Skeletal muscle satellite cell (primary cell): ENCODE data around the gene STAC.

Experiments used
- H3K27me3 ChIP-seq: 2 replicates; pipeline ENCODE4 v1.7.0; 2013; ENCODE audit warnings: low read length; ENCODE audit not compliant: control insufficient read depth, insufficient read depth
- H3K36me3 ChIP-seq: 2 replicates; pipeline ENCODE4 v1.7.0; 2013; ENCODE audit warnings: mild to moderate bottlenecking, control low read depth, low read length; ENCODE audit not compliant: insufficient read depth
- H3K4me1 ChIP-seq: 2 replicates; pipeline ENCODE4 v1.7.0; 2013; ENCODE audit warnings: low read length; ENCODE audit not compliant: control insufficient read depth, insufficient read depth
- H3K4me2 ChIP-seq: 2 replicates; pipeline ENCODE4 v1.7.0; 2013; ENCODE audit warnings: mild to moderate bottlenecking, low read length
- H3K4me3 ChIP-seq: 2 replicates; pipeline ENCODE4 v1.7.0; 2013; ENCODE audit warnings: low read length
- H3K9ac ChIP-seq: 2 replicates; pipeline ENCODE4 v1.7.0; 2013; ENCODE audit warnings: mild to moderate bottlenecking, low read depth, low read length, moderate library complexity
- H3K9me3 ChIP-seq: replicated peaks from 2 replicates; pipeline ENCODE4 v1.7.0; 2013; ENCODE audit warnings: mild to moderate bottlenecking, control low read depth, low read length

STAC gene

GRCh38 chr3:36416599-36416998, 36.3 kb downstream of the STAC start:
- Histone ChIP-seq H3K36me3 (no peaks in the 10 kb centered on the region), H3K4me3 (no peak overlapping the region), H3K9me3 (no peaks in the 10 kb centered on the region), H3K4me2 (no peak overlapping the region), H3K27me3 (no peaks in the 10 kb centered on the region), H3K4me1 (no peaks in the 10 kb centered on the region), H3K9ac (no peak overlapping the region)

GRCh38 chr3:36417237-36417636, 36.9 kb downstream of the STAC start:
- Histone ChIP-seq H3K27me3 (no peaks in the 10 kb centered on the region), H3K4me1 (no peaks in the 10 kb centered on the region), H3K4me3 (no peak overlapping the region), H3K9ac (no peak overlapping the region), H3K9me3 (no peaks in the 10 kb centered on the region), H3K4me2 (no peak overlapping the region), H3K36me3 (no peaks in the 10 kb centered on the region)

- no peaks in the 10 kb centered on the region for H3K27me3 ChIP-seq
- H3K4me2 ChIP-seq = no peak overlapping the region
- no peaks in the 10 kb centered on the region for H3K9me3 ChIP-seq
- no peak overlapping the region for H3K9ac ChIP-seq
- H3K4me3 ChIP-seq = no peak overlapping the region
- H3K36me3 ChIP-seq = no peaks in the 10 kb centered on the region
- H3K4me1 ChIP-seq = no peaks in the 10 kb centered on the region
Observed at GRCh38 chr3:36418296-36418695, 38.0 kb downstream of the STAC start.

- Histone ChIP-seq H3K9me3 (no peaks in the 10 kb centered on the region), H3K36me3 (no peaks in the 10 kb centered on the region), H3K27me3 (no peaks in the 10 kb centered on the region)
Observed at GRCh38 chr3:36428445-36428844, 48.1 kb downstream of the STAC start.

GRCh38 chr3:36429986-36430485, 49.7 kb downstream of the STAC start:
- no peaks in the 10 kb centered on the region for H3K36me3 ChIP-seq
- no peaks in the 10 kb centered on the region for H3K27me3 ChIP-seq
- no peak overlapping the region for H3K4me3 ChIP-seq
- H3K4me2 ChIP-seq = no peak overlapping the region
- no peak overlapping the region for H3K9ac ChIP-seq
- H3K9me3 ChIP-seq = no peaks in the 10 kb centered on the region
- peaks cover 2% of the 10 kb centered on the region for H3K4me1 ChIP-seq

More at GRCh38 chr3:36428445-36428844, 48.1 kb downstream of the STAC start:
- H3K9ac ChIP-seq = no peak overlapping the region
- no peak overlapping the region for H3K4me2 ChIP-seq
- H3K4me3 ChIP-seq = no peak overlapping the region
- H3K4me1 ChIP-seq = no peaks in the 10 kb centered on the region

GRCh38 chr3:36433511-36433910, 53.2 kb downstream of the STAC start:
- H3K4me2 ChIP-seq = no peak overlapping the region
- H3K4me1 ChIP-seq = peaks cover 5% of the 10 kb centered on the region
- no peak overlapping the region for H3K4me3 ChIP-seq
- no peaks in the 10 kb centered on the region for H3K9me3 ChIP-seq
- H3K36me3 ChIP-seq = no peaks in the 10 kb centered on the region
- no peak overlapping the region for H3K9ac ChIP-seq
- H3K27me3 ChIP-seq = no peaks in the 10 kb centered on the region

GRCh38 chr3:36434687-36435426, 54.6 kb downstream of the STAC start:
- no peaks in the 10 kb centered on the region for H3K36me3 ChIP-seq
- H3K4me1 ChIP-seq = peaks cover 5% of the 10 kb centered on the region
- H3K9me3 ChIP-seq = no peaks in the 10 kb centered on the region
- no peak overlapping the region for H3K9ac ChIP-seq
- H3K4me3 ChIP-seq = no peak overlapping the region
- no peak overlapping the region for H3K4me2 ChIP-seq
- H3K27me3 ChIP-seq = no peaks in the 10 kb centered on the region

- H3K36me3 ChIP-seq = no peaks in the 10 kb centered on the region
- H3K27me3 ChIP-seq = no peaks in the 10 kb centered on the region
- peaks cover 12% of the 10 kb centered on the region for H3K4me1 ChIP-seq
- no peaks in the 10 kb centered on the region for H3K9me3 ChIP-seq
- H3K4me2 ChIP-seq = no peak overlapping the region
- no peak overlapping the region for H3K4me3 ChIP-seq
- no peak overlapping the region for H3K9ac ChIP-seq
Observed at GRCh38 chr3:36443028-36443686, 62.9 kb downstream of the STAC start.

- no peak overlapping the region for H3K4me2 ChIP-seq
- no peaks in the 10 kb centered on the region for H3K36me3 ChIP-seq
- H3K27me3 ChIP-seq = no peaks in the 10 kb centered on the region
- no peak overlapping the region for H3K9ac ChIP-seq
- no peak overlapping the region for H3K4me3 ChIP-seq
- H3K9me3 ChIP-seq = no peaks in the 10 kb centered on the region
- peaks cover 12% of the 10 kb centered on the region for H3K4me1 ChIP-seq
Observed at GRCh38 chr3:36444909-36445308, 64.6 kb downstream of the STAC start.

- no peak overlapping the region for H3K4me3 ChIP-seq
- H3K9me3 ChIP-seq = no peaks in the 10 kb centered on the region
- H3K4me2 ChIP-seq = no peak overlapping the region
- H3K27me3 ChIP-seq = no peaks in the 10 kb centered on the region
- no peak overlapping the region for H3K9ac ChIP-seq
- no peaks in the 10 kb centered on the region for H3K36me3 ChIP-seq
- H3K4me1 ChIP-seq = peaks cover 12% of the 10 kb centered on the region
Observed at GRCh38 chr3:36446276-36446675, 66.0 kb downstream of the STAC start.

GRCh38 chr3:36447061-36447460, 66.8 kb downstream of the STAC start:
- H3K9me3 ChIP-seq = no peaks in the 10 kb centered on the region
- H3K27me3 ChIP-seq = no peaks in the 10 kb centered on the region
- no peak overlapping the region for H3K4me2 ChIP-seq
- H3K4me3 ChIP-seq = no peak overlapping the region
- no peaks in the 10 kb centered on the region for H3K36me3 ChIP-seq
- H3K9ac ChIP-seq = no peak overlapping the region
- H3K4me1 ChIP-seq = peaks cover 12% of the 10 kb centered on the region

GRCh38 chr3:36451816-36452215, 71.5 kb downstream of the STAC start:
- no peak overlapping the region for H3K4me3 ChIP-seq
- no peaks in the 10 kb centered on the region for H3K9me3 ChIP-seq
- H3K9ac ChIP-seq = no peak overlapping the region
- no peaks in the 10 kb centered on the region for H3K4me1 ChIP-seq
- H3K27me3 ChIP-seq = no peaks in the 10 kb centered on the region
- H3K36me3 ChIP-seq = no peaks in the 10 kb centered on the region
- H3K4me2 ChIP-seq = no peak overlapping the region
